GM13977 (cell line): ENCODE measurements around the gene ELP4.

Source experiments
- DNase-seq: peaks from one replicate; pipeline ENCODE4 v3.0.0; 2012; ENCODE audit warnings: low spot score
- CTCF ChIP-seq: IDR thresholded peaks from 2 replicates; pipeline ENCODE4 v1.5.1; 2012; ENCODE audit warnings: mild to moderate bottlenecking, control low read depth; ENCODE audit not compliant: insufficient read depth; ENCODE audit errors: extremely low read depth, missing control alignments
- in situ Hi-C: fragments of 300-500 bp; cut with MboI; formaldehyde crosslinking; loops from one replicate; pipeline ENCODE4 v1.12.0; 2022; ENCODE audit warnings: low sequenced_read_pairs, low pct_unique_long_range_greater_than_20kb, mixed read lengths, inconsistent platforms; ENCODE audit not compliant: unreplicated experiment

Gene ELP4

GRCh38 chr11:31763296-31763695 lies 253.7 kb downstream of the ELP4 start:
- in situ Hi-C loops: no loop called here
- no peak for TF ChIP-seq CTCF
- DNase-seq: no peak

GRCh38 chr11:31764261-31764660 lies 254.7 kb downstream of the ELP4 start:
- no peak for DNase-seq
- in situ Hi-C loops: no loop called here
- TF ChIP-seq CTCF: no peak

GRCh38 chr11:31764766-31765165 lies 255.2 kb downstream of the ELP4 start:
- in situ Hi-C loops: no loop called here
- TF ChIP-seq CTCF: no peak
- no peak for DNase-seq

GRCh38 chr11:31767066-31767465 lies 257.5 kb downstream of the ELP4 start:
- TF ChIP-seq CTCF: no peak
- no peak for DNase-seq
- in situ Hi-C loops: no loop called here

GRCh38 chr11:31767685-31768084 lies 258.1 kb downstream of the ELP4 start:
- no peak for DNase-seq
- TF ChIP-seq CTCF: no peak
- in situ Hi-C loops: no loop called here

GRCh38 chr11:31768749-31769640 lies 259.4 kb downstream of the ELP4 start:
- in situ Hi-C loops: no loop called here
- DNase-seq: no peak
- TF ChIP-seq CTCF: no peak
